PC-3 (cell line): ENCODE measurements around the gene GABRD.

ENCODE experiments used
- EZH2 ChIP-seq: fragments of 300-600 bp; sonication (generic); IDR thresholded peaks from one replicate; pipeline ENCODE4 v1.6.1; 2017; ENCODE audit warnings: antibody characterized with exemption, mild to moderate bottlenecking, low read length; ENCODE audit not compliant: unreplicated experiment
- EZH2phosphoT487 ChIP-seq: fragments of 300-600 bp; sonication (generic); IDR thresholded peaks from 2 replicates; pipeline ENCODE4 v1.6.1; 2018; ENCODE audit warnings: mild to moderate bottlenecking, antibody characterized with exemption, low read length, borderline replicate concordance
- TF ChIP-seq, protein P1 (sequence below): fragments of 300-600 bp; sonication (generic); conservative IDR thresholded peaks from 2 replicates; pipeline ENCODE4 v1.5.1; 2017; ENCODE audit warnings: antibody characterized with exemption, low read depth, mild to moderate bottlenecking, low read length

DNA sequence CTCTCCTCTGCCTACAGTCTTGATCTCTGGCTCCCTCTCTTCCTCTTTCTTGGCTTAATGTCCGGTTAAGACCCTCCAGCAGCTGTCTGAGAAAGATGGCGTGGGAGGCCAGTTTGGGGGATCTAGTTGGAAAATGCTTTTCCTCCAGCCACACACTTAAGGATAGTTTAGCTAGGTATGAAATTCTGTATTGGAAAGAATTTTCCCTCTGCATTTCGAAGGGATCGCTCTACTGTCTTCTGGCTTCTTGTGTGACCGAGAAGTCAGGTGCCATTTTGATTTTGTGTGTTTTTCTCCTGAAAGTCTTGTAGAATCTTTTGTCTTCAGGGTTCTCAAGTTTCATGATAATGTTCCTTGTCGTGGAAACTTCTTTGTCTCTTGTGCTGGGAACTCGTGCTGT lies 59.0 kb downstream of the GABRD start:
- TF ChIP-seq, protein P1, sequence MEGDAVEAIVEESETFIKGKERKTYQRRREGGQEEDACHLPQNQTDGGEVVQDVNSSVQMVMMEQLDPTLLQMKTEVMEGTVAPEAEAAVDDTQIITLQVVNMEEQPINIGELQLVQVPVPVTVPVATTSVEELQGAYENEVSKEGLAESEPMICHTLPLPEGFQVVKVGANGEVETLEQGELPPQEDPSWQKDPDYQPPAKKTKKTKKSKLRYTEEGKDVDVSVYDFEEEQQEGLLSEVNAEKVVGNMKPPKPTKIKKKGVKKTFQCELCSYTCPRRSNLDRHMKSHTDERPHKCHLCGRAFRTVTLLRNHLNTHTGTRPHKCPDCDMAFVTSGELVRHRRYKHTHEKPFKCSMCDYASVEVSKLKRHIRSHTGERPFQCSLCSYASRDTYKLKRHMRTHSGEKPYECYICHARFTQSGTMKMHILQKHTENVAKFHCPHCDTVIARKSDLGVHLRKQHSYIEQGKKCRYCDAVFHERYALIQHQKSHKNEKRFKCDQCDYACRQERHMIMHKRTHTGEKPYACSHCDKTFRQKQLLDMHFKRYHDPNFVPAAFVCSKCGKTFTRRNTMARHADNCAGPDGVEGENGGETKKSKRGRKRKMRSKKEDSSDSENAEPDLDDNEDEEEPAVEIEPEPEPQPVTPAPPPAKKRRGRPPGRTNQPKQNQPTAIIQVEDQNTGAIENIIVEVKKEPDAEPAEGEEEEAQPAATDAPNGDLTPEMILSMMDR, result no peak
- TF ChIP-seq EZH2phosphoT487 (no peak), EZH2 (no peak)
